CD4-positive, CD25-positive, alpha-beta regulatory T cell (primary cell): ENCODE data around the gene EPB41L2. TPM values are rescaled to one million over a fixed set of nuclear protein-coding genes. Genes with fewer than 3 reads are reported as not detected.

Experiments
- ATAC-seq, 2 donors: fragments of 150-1000 bp; cut with Tn5 transposase; one replicate each; pipeline ENCODE4 v1.10.0; 2021; ENCODE audit warnings: low read depth in 2 of 2, moderate number of reproducible peaks in 2 of 2, moderate library complexity in 1 of 2
- DNase-seq, 3 donors: peaks; one replicate each; pipeline versions ENCODE4 v3.0.0 to v3.0.0-alpha.2; 2012 to 2022; ENCODE audit warnings: mixed read lengths in 1 of 3
- H3K27ac ChIP-seq: one replicate; pipeline ENCODE4 v1.7.0; 2013; ENCODE audit warnings: mild to moderate bottlenecking, low read length; ENCODE audit not compliant: insufficient read depth, poor library complexity, severe bottlenecking
- H3K27me3 ChIP-seq: one replicate; pipeline ENCODE4 v1.7.0; 2013; ENCODE audit warnings: low read length; ENCODE audit not compliant: control insufficient read depth, insufficient read depth
- H3K36me3 ChIP-seq: one replicate; pipeline ENCODE4 v1.7.0; 2013; ENCODE audit warnings: mild to moderate bottlenecking, low read length, moderate library complexity; ENCODE audit not compliant: control insufficient read depth, insufficient read depth
- H3K4me1 ChIP-seq: 2 replicates; pipeline ENCODE4 v1.7.0; 2013; ENCODE audit warnings: mild to moderate bottlenecking, low read length; ENCODE audit not compliant: insufficient read depth, control insufficient read depth, poor library complexity, severe bottlenecking
- H3K4me3 ChIP-seq: one replicate; pipeline ENCODE4 v1.7.0; 2013; ENCODE audit warnings: low read depth, mild to moderate bottlenecking, low read length, moderate library complexity
- H3K9me3 ChIP-seq, 2 experiments: 1 replicate in 1 of 2; 2 replicates in 1 of 2; pipeline ENCODE4 v1.7.0; 2013; ENCODE audit warnings: low read length in 2 of 2, mild to moderate bottlenecking in 1 of 2, moderate library complexity in 1 of 2; ENCODE audit not compliant: control insufficient read depth in 2 of 2
- H3K27ac Mint-ChIP-seq, 3 donors: one replicate each; pipeline ENCODE4 v1.8.0; 2020 to 2022; ENCODE audit warnings: mild to moderate bottlenecking in 3 of 3, mixed read lengths in 3 of 3, moderate library complexity in 2 of 3
- H3K27me3 Mint-ChIP-seq: one replicate; pipeline ENCODE4 v1.8.0; 2022; ENCODE audit warnings: mild to moderate bottlenecking, mixed read lengths
- H3K36me3 Mint-ChIP-seq: one replicate; pipeline ENCODE4 v1.8.0; 2020; ENCODE audit warnings: mixed read lengths
- H3K4me1 Mint-ChIP-seq, 4 donors: one replicate each; pipeline ENCODE4 v1.8.0; 2020 to 2022; ENCODE audit warnings: mixed read lengths in 4 of 4, mild to moderate bottlenecking in 1 of 4
- H3K4me3 Mint-ChIP-seq, 4 donors: one replicate each; pipeline ENCODE4 v1.8.0; 2020 to 2022; ENCODE audit warnings: mild to moderate bottlenecking in 4 of 4, mixed read lengths in 4 of 4, moderate library complexity in 3 of 4
- H3K9me3 Mint-ChIP-seq, 7 donors: one replicate each; pipeline ENCODE4 v1.8.0; 2020 to 2022; ENCODE audit warnings: mixed read lengths in 7 of 7, mild to moderate bottlenecking in 3 of 7, moderate library complexity in 2 of 7
- polyA plus RNA-seq, 4 donors: library from polyadenylated mRNA; unstranded; fragments of 300-500 nt; fragmentation: Illumina TruSeq; gene quantifications; one replicate each; pipeline ENCODE4 v1.2.3, GENCODE V29; 2021
- total RNA-seq: library from RNA; stranded (reverse); gene quantifications from one replicate; pipeline ENCODE4 v1.2.3, GENCODE V29; 2022

The EPB41L2 gene
- total and polyA plus RNA-seq, 5 donors from 2014 or later: 3.3 to 13.6 (median 3.8) TPM

- Histone ChIP-seq H3K4me1 (no peaks in the 10 kb centered on the region), H3K9me3 (no peaks in the 10 kb centered on the region), H3K36me3 (no peaks in the 10 kb centered on the region), H3K27me3 (no peaks in the 10 kb centered on the region), H3K4me3 (no peak overlapping the region), H3K27ac (no peak overlapping the region)
- Mint-ChIP-seq H3K4me1 (no peaks in the 10 kb centered on the region), H3K27me3 (peaks cover 9% of the 10 kb centered on the region), H3K9me3 (peaks cover 0 to 1% (median 0%) of the 10 kb centered on the region in 7 donors), H3K27ac (no peak overlapping the region), H3K4me3 (no peak overlapping the region), H3K36me3 (no peaks in the 10 kb centered on the region)
- DNase-seq (peak in 1 of 3 donors; percentile 40), ATAC-seq (no peak)
These were observed 237.1 kb downstream of the EPB41L2 start for GRCh38 chr6:130825772-130826441.

- Histone ChIP-seq H3K9me3 (no peaks in the 10 kb centered on the region), H3K27me3 (no peaks in the 10 kb centered on the region), H3K36me3 (no peaks in the 10 kb centered on the region), H3K27ac (no peak overlapping the region), H3K4me1 (no peaks in the 10 kb centered on the region), H3K4me3 (no peak overlapping the region)
- peak overlapping the region in 1 of 3 donors; percentile 82 for H3K27ac Mint-ChIP-seq
- no peaks in the 10 kb centered on the region for H3K36me3 Mint-ChIP-seq
- no peak overlapping the region for H3K4me3 Mint-ChIP-seq
- no peak for ATAC-seq
- no peak for DNase-seq
- peaks cover 0 to 3% (median 0%) of the 10 kb centered on the region in 7 donors for H3K9me3 Mint-ChIP-seq
- peaks cover 12% of the 10 kb centered on the region for H3K27me3 Mint-ChIP-seq
- no peaks in the 10 kb centered on the region for H3K4me1 Mint-ChIP-seq
These were observed 237.9 kb downstream of the EPB41L2 start for GRCh38 chr6:130824978-130825694.

DNA sequence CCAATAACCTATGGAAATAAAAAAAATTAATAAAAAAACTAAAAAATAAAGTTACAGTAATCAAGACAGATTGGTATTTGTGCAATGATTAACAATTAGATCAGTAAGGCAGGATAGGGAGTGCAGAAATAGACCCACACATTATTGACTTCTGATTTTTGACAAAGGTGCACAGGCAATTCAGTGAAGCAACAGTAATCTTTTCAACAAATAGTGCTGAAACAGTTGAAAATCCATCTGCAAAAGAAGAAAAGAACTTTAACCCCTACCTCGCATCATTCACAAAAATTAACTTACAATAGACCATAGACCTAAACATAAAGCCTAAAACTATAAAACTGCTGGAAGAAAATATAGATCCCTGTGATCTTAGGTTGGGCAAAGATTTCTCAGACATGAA is 240.3 kb downstream of the EPB41L2 start:
- Histone ChIP-seq H3K36me3 (no peaks in the 10 kb centered on the region), H3K27ac (no peak overlapping the region), H3K4me1 (no peaks in the 10 kb centered on the region), H3K4me3 (no peak overlapping the region), H3K27me3 (no peaks in the 10 kb centered on the region), H3K9me3 (no peaks in the 10 kb centered on the region)
- H3K36me3 Mint-ChIP-seq: no peaks in the 10 kb centered on the region
- ATAC-seq: no peak
- H3K9me3 Mint-ChIP-seq: peaks cover 0 to 5% (median 3%) of the 10 kb centered on the region in 7 donors
- no peak for DNase-seq
- H3K27ac Mint-ChIP-seq: no peak overlapping the region
- H3K4me3 Mint-ChIP-seq: no peak overlapping the region
- H3K27me3 Mint-ChIP-seq: peaks cover 27% of the 10 kb centered on the region
- no peaks in the 10 kb centered on the region for H3K4me1 Mint-ChIP-seq

DNA sequence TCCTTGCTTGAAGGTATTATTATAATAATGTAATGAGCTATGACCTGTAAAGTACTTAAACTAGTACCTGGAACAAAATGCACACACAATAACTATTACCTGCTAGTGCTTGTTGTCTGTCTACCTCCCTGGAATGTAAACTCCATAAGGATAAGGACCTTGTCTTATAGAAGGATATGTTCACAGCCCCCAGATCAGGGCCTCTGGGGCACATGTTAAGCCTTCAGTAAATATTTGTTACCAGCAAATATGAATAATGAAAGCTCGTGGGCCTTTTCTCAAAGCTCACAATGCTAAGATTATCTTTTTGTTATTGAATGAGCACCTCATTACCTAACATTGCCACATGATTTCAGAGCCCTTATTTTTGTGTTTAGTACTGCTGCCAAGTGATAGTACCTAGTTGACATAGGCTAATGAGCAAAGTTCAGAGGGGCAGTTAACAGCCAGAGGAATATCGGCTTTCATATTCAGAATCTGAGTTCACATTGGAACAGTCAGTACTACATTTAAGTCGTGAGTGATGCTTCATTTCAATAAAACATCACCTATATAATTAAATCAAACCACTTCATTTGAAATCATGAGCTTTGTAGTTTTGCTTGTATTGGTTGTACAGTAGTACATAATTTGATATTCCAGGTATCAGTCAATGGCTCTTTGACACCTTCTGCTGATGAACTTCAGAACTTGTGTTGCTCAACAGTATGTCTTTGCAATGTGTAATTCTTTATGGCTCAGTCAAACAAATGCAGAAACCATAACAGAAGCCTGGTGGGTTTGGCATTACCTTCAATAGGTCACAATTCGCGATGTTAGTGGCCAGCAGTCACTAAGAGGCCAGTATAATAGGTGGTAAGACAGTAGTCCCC is 247.6 kb downstream of the EPB41L2 start:
- peaks cover 35% of the 10 kb centered on the region for H3K27me3 Mint-ChIP-seq
- Histone ChIP-seq H3K27ac (no peak overlapping the region), H3K9me3 (peaks cover 0 to 2% of the 10 kb centered on the region in 2 experiments), H3K36me3 (no peaks in the 10 kb centered on the region), H3K4me3 (no peak overlapping the region), H3K4me1 (no peaks in the 10 kb centered on the region), H3K27me3 (no peaks in the 10 kb centered on the region)
- H3K4me1 Mint-ChIP-seq: no peaks in the 10 kb centered on the region
- peaks cover 0 to 6% (median 3%) of the 10 kb centered on the region in 7 donors for H3K9me3 Mint-ChIP-seq
- no peak overlapping the region for H3K4me3 Mint-ChIP-seq
- DNase-seq (no peak), ATAC-seq (no peak)
- no peak overlapping the region for H3K27ac Mint-ChIP-seq
- H3K36me3 Mint-ChIP-seq: no peaks in the 10 kb centered on the region

DNA sequence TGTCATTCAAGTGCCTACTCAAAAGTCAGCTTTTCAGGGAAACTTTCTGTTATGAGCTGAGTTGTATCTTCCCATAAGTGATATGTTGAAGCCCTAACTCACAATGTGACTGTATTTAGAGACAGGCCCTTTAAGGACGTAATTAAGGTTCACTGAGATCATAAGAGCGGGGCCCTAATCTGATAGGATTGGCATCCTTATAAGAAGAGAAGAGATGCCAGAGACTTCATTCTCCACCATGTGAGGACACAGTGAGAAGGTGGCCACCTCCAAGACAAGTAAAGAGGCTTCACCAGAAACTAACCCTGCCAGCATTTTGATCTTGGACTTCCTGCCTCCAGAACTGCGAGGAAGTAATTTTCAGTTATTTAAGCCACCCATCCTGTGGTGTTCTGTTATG is 248.5 kb downstream of the EPB41L2 start:
- Histone ChIP-seq H3K9me3 (peaks cover 0 to 2% of the 10 kb centered on the region in 2 experiments), H3K27me3 (no peaks in the 10 kb centered on the region), H3K36me3 (no peaks in the 10 kb centered on the region), H3K4me1 (no peaks in the 10 kb centered on the region), H3K4me3 (no peak overlapping the region), H3K27ac (no peak overlapping the region)
- Mint-ChIP-seq H3K9me3 (peaks cover 0 to 6% (median 2%) of the 10 kb centered on the region in 7 donors), H3K4me3 (no peak overlapping the region), H3K27me3 (peaks cover 29% of the 10 kb centered on the region), H3K36me3 (no peaks in the 10 kb centered on the region), H3K27ac (no peak overlapping the region), H3K4me1 (no peaks in the 10 kb centered on the region)
- ATAC-seq (no peak), DNase-seq (no peak)

DNA sequence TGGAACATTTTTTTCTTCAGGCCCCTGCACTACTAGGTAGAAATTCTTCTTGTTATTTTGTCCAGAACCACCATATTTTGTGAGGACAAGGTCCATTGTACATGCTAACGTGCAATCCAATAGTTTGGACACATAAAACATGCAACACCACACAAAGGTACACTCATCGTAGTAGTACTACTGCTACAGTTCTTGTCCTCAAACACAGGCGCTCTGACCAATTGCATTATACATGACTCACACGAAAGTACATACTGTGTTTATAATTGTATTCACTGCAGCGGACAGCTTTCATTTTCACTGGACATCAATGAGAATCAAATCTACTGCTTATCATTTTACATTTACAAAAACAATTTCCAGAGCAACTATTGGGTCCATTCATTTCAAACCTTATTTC is 251.1 kb downstream of the EPB41L2 start:
- H3K9me3 ChIP-seq: no peaks in the 10 kb centered on the region
- Mint-ChIP-seq H3K36me3 (no peaks in the 10 kb centered on the region), H3K4me3 (no peak overlapping the region), H3K4me1 (no peaks in the 10 kb centered on the region), H3K27ac (no peak overlapping the region), H3K9me3 (peaks cover 0 to 2% (median 0%) of the 10 kb centered on the region in 7 donors), H3K27me3 (peaks cover 17% of the 10 kb centered on the region)
- ATAC-seq (no peak), DNase-seq (no peak)
- no peak overlapping the region for H3K4me3 ChIP-seq
- no peaks in the 10 kb centered on the region for H3K27me3 ChIP-seq
- H3K36me3 ChIP-seq: no peaks in the 10 kb centered on the region
- no peaks in the 10 kb centered on the region for H3K4me1 ChIP-seq
- H3K27ac ChIP-seq: no peak overlapping the region

DNA sequence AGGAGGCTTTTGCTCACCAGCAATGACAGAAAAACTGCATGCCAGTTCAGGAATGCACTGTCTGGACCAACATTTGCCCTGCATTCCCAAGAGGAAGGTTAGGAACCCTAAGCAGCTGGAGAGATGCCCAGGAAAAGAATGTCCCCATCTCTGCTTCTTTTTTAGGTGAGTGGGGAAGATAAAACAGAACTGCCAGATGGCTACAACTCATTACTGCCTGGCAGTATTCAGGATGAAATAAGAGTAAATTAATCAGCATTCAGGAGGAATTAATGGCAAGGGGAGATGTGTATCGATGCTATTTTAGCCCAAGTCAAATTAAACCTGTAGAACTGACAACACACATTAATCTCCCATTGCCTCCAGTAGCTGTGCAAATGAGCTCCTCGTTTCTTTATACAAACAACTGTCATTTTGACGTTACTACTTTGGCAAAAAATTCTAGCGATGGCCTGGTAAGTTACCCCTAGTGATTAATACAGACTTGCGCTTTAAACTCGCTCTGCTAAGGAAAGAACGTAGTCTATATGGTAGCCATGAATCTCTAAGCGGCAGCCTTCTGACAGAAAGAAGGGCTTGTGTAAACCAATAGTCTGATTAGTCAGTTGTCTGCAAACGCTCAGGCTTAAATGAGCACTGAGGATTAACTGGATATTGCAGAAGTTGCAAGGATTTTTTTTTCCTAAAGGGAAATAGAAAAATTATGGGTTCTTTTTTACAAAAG is 252.6 kb downstream of the EPB41L2 start:
- Histone ChIP-seq H3K36me3 (no peaks in the 10 kb centered on the region), H3K27me3 (no peaks in the 10 kb centered on the region), H3K9me3 (no peaks in the 10 kb centered on the region), H3K4me1 (no peaks in the 10 kb centered on the region), H3K4me3 (no peak overlapping the region), H3K27ac (no peak overlapping the region)
- H3K36me3 Mint-ChIP-seq: no peaks in the 10 kb centered on the region
- no peak overlapping the region for H3K4me3 Mint-ChIP-seq
- H3K27ac Mint-ChIP-seq: no peak overlapping the region
- peaks cover 14% of the 10 kb centered on the region for H3K27me3 Mint-ChIP-seq
- ATAC-seq: no peak
- peaks cover 0 to 2% (median 0%) of the 10 kb centered on the region in 7 donors for H3K9me3 Mint-ChIP-seq
- no peak for DNase-seq
- H3K4me1 Mint-ChIP-seq: no peaks in the 10 kb centered on the region
